Amniotic epithelial cell (primary cell): Measurements from ENCODE around the gene CNFN.
A peak's percentile ranks its signal among the peaks of the same experiment; 100 is the strongest.
"Not testable (repeated sequence)": the region's sequence is repeated elsewhere in the genome, so short reads cannot be mapped to it uniquely, and the experiment has no call there.

ENCODE experiments used
- DNase-seq: peaks from one replicate; pipeline ENCODE4 v3.0.0-alpha.2; 2010; ENCODE audit warnings: low read depth

CNFN gene

GRCh38 chr19:42349378-42350107 lies 40.6 kb downstream of the CNFN start:
- DNase-seq = no peak

- no peak for DNase-seq
Observed at GRCh38 chr19:42348211-42348610, 41.9 kb downstream of the CNFN start.

GRCh38 chr19:42345191-42345812 lies 44.8 kb downstream of the CNFN start:
- DNase-seq = peak; percentile 89

- no peak for DNase-seq
Observed at GRCh38 chr19:42344336-42344893, 45.7 kb downstream of the CNFN start.

GRCh38 chr19:42343344-42344110 lies 46.6 kb downstream of the CNFN start:
- DNase-seq = no peak

GRCh38 chr19:42339922-42340321 lies 50.2 kb downstream of the CNFN start:
- not testable (repeated sequence) for DNase-seq

- not testable (repeated sequence) for DNase-seq
Observed at GRCh38 chr19:42339126-42339860, 50.8 kb downstream of the CNFN start.
